ENCODE measurements around the gene RHO. TPM values are rescaled to one million over a fixed set of nuclear protein-coding genes. Genes with fewer than 3 reads are reported as not detected.
A peak's percentile ranks its signal among the peaks of the same experiment; 100 is the strongest.

Gene RHO
- total RNA-seq, 3 donors from 2014 or later, result not detected

DNA sequence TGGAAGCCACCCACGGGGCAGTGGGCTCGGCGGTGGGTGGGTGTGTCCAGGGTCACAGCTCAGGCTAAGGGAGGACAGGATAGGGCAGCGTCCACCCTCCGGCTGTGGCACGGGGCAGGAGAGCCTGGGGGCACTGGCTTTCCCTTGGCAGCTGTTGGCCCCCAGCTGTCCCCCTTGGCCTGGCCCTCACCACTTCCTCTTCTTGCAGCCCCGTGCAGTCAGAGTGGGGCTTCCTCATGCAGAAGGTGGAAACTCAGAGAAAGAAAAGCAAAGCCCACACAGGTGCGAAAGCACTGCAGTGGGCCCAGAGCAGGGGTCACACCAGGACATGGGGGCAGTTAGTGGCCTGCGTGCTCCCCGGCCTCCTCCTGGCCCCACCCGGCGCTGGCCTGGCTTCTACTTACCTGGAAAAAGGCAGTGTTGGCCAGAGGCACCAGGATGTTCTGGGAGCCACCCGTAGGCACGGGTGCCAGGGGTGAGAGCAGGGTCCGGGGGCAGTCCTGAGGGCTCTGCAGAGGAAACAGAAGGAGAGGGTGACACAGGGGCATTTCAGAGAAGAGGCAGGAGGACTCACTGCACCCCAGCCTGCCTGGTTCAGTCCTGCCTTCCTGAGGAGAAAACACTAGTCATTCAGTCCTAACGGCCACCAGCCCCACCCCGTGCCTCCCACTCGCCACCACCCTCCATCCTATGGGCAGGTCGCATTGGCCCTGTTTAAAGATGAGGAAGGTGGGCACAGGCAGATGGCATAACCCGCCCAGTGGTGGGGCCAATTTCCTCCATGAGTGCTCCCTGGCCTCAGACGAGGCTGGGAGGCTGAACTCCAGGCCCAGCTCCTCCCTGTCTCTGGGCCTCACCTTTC, 49.7 kb downstream of the RHO start:
- Histone ChIP-seq H3K36me3 (ENCODE audit: low read depth) (no peaks in the 10 kb centered on the region), H3K4me3 (no peak overlapping the region), H3K4me1 (ENCODE audit: low read depth) (peaks cover 10% of the 10 kb centered on the region), H3K9me3 (no peaks in the 10 kb centered on the region)
- DNase-seq (peak in 1 of 3 donors; percentile 81), ATAC-seq (peak; percentile 59)
- intact Hi-C loops (cut with DNase I, micrococcal nuclease), result no loop called here
- TF ChIP-seq, protein P1, sequence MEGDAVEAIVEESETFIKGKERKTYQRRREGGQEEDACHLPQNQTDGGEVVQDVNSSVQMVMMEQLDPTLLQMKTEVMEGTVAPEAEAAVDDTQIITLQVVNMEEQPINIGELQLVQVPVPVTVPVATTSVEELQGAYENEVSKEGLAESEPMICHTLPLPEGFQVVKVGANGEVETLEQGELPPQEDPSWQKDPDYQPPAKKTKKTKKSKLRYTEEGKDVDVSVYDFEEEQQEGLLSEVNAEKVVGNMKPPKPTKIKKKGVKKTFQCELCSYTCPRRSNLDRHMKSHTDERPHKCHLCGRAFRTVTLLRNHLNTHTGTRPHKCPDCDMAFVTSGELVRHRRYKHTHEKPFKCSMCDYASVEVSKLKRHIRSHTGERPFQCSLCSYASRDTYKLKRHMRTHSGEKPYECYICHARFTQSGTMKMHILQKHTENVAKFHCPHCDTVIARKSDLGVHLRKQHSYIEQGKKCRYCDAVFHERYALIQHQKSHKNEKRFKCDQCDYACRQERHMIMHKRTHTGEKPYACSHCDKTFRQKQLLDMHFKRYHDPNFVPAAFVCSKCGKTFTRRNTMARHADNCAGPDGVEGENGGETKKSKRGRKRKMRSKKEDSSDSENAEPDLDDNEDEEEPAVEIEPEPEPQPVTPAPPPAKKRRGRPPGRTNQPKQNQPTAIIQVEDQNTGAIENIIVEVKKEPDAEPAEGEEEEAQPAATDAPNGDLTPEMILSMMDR (IDR thresholded peaks at IDR 0.05), result no peak

DNA sequence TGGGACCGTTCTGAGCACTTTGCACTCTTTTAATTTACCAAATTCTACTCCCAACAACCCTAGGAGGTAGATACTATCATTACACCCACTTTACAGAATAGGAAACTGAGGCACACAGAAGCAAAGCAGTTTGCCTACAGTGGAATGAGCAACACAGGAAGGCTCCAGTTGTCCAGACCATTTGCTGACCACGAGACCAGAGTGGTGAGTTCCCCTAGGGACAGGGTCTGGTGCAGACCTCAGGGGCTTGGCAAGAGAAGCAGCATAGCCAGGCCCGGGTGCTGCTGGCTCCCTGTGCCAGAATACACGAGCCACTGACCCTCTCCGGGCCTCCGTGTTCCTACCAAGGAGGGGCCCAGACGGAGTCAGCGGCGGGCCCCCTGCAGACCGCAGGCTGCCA, 51.6 kb downstream of the RHO start:
- ATAC-seq, result no peak
- TF ChIP-seq, protein P1 (IDR thresholded peaks at IDR 0.05), result no peak

DNA sequence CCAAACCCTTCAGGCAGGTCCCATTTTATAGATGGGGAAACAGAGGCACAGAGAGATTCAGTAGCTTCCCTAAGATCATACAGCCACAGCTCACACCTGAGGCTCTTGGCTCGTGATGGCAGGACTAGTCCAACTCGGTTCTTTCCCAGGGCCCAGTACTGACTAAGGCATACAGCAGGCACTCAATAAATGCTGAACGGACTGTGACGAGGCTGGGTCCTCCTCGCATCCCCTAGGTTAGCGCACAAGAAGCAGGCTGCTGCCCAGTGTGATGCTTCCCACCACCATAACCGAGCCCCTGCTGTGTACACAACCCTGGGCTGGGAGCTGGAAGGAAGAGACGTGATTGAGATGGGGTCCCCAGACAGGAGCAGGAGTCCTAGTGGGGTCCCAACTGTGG, 53.2 kb downstream of the RHO start:
- H3K36me3 ChIP-seq (ENCODE audit: low read depth), result no peaks in the 10 kb centered on the region
- no peaks in the 10 kb centered on the region for H3K9me3 ChIP-seq
- no peak for DNase-seq
- no peak overlapping the region for H3K4me3 ChIP-seq
- TF ChIP-seq, protein P1 (IDR thresholded peaks at IDR 0.05), result no peak
- intact Hi-C loops (cut with DNase I, micrococcal nuclease), result no loop called here
- ATAC-seq, result no peak
- H3K4me1 ChIP-seq (ENCODE audit: low read depth), result peaks cover 10% of the 10 kb centered on the region

More for the DNA sequence above, 51.6 kb downstream of the RHO start:
- Histone ChIP-seq H3K9me3 (no peaks in the 10 kb centered on the region), H3K4me3 (no peak overlapping the region), H3K4me1 (ENCODE audit: low read depth) (peaks cover 10% of the 10 kb centered on the region), H3K36me3 (ENCODE audit: low read depth) (no peaks in the 10 kb centered on the region)
- DNase-seq, result no peak
- intact Hi-C loops (cut with DNase I, micrococcal nuclease), result no loop called here

DNA sequence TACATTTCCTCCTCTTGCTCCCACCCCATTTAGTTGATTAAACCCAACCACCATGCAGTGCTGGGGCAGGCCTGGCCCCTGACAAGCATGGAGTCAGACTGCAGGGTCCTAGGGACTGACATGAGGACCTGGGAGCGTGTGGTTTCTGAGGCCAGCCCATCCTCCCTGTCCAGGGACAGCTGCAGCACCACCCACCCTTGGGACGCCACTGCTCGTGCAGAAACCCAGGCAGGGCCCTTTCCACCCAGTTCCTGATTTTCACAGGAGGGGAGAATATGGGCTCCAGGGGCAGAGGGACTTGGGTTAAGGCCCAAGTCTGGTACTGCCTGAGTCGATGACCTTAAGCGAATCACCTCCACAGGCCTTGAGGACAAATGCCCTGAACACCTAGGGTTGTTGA, 54.4 kb downstream of the RHO start:
- Histone ChIP-seq H3K4me3 (no peak overlapping the region), H3K9me3 (no peaks in the 10 kb centered on the region), H3K36me3 (ENCODE audit: low read depth) (no peaks in the 10 kb centered on the region), H3K4me1 (ENCODE audit: low read depth) (peaks cover 2% of the 10 kb centered on the region)
- intact Hi-C loops (cut with DNase I, micrococcal nuclease), result no loop called here
- DNase-seq (no peak), ATAC-seq (no peak)
- TF ChIP-seq, protein P1 (IDR thresholded peaks at IDR 0.05), result no peak

DNA sequence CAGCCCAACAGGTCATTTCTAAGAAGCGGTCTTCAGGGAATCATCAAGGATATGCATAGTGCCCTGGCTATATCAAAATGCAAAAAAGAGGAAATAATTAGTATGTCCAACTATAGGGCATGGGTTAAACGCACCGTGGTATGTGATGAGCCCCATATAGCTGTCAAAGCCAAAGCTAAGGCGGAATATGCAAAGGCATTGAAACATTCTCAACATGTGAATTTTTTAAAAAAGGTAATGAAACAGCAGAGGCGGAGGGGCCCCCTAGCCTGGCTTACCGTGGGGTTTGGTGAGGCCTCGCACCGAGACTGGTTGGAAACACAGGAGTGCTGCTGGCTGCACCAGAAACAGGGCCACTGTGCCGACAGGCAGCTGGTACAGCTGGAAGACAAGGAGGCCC, 54.9 kb downstream of the RHO start:
- H3K36me3 ChIP-seq (ENCODE audit: low read depth), result no peaks in the 10 kb centered on the region
- no peaks in the 10 kb centered on the region for H3K9me3 ChIP-seq
- intact Hi-C loops (cut with DNase I, micrococcal nuclease), result no loop called here
- DNase-seq (no peak), ATAC-seq (no peak)
- TF ChIP-seq, protein P1 (IDR thresholded peaks at IDR 0.05), result no peak
- H3K4me1 ChIP-seq (ENCODE audit: low read depth), result peaks cover 2% of the 10 kb centered on the region
- no peak overlapping the region for H3K4me3 ChIP-seq

All from mucosa of descending colon (tissue), 3 donors.